Endothelial cell of umbilical vein (primary cell): ENCODE results near the gene RYR2. TPM values are rescaled to one million over a fixed set of nuclear protein-coding genes. Genes with fewer than 3 reads are reported as not detected.

ENCODE experiments used
- BruUV-seq: library from RNA; stranded (reverse); fragments of 400-500 nt; replicated peaks from 2 replicates; lab custom pipeline; 2021; lab: Mats Ljungman, UMichigan
- CTCF ChIA-PET: fragments of 300-600, 350-600 bp; sonication (Branson Sonifier 250); formaldehyde crosslinking; loops from one replicate; lab custom pipeline; 2021; ENCODE audit warnings: antibody characterized with exemption, inconsistent platforms; lab: Charles Lee
- POLR2A ChIA-PET: fragments of 300-600, 350-600 bp; sonication (Branson Sonifier 250); formaldehyde crosslinking; loops from one replicate; lab custom pipeline; 2021; ENCODE audit warnings: antibody characterized with exemption, inconsistent platforms; lab: Charles Lee
- DNase-seq: peaks from one replicate; pipeline ENCODE4 v3.0.0-alpha.2; 2011; ENCODE audit warnings: low read depth, low spot score
- FAIRE-seq: peaks from 2 replicates; lab custom pipeline; 2011; peaks lifted over from hg19 to GRCh38; lab: Jason Lieb, UNC
- H2AFZ ChIP-seq: 2 replicates; pipeline ENCODE4 v1.6.0; 2012; ENCODE audit warnings: low read depth, low read length, control low read depth, inconsistent platforms
- H3K27ac ChIP-seq: 2 replicates; pipeline ENCODE4 v1.5.1; 2011; ENCODE audit warnings: low read depth, mild to moderate bottlenecking, control low read depth, low read length, moderate library complexity; ENCODE audit not compliant: insufficient read depth
- H3K27me3 ChIP-seq, 2 experiments: 2 replicates each; pipeline versions ENCODE4 v1.6.0 to v1.6.1; 2011; ENCODE audit warnings: low read length in 2 of 2, mixed read lengths in 1 of 2; ENCODE audit not compliant: control insufficient read depth in 2 of 2, insufficient read depth in 2 of 2
- H3K36me3 ChIP-seq, 2 experiments: 2 replicates in 1 of 2; 3 replicates in 1 of 2; pipeline ENCODE4 v1.5.1; 2011; ENCODE audit warnings: low read length in 2 of 2, mild to moderate bottlenecking in 1 of 2, moderate library complexity in 1 of 2; ENCODE audit not compliant: control insufficient read depth in 2 of 2, insufficient read depth in 2 of 2; ENCODE audit errors: extremely low read depth in 1 of 2
- H3K4me1 ChIP-seq: 3 replicates; pipeline ENCODE4 v1.5.1; 2011; ENCODE audit warnings: mild to moderate bottlenecking, low read length; ENCODE audit not compliant: control insufficient read depth, insufficient read depth; ENCODE audit errors: extremely low read depth
- H3K4me2 ChIP-seq: 2 replicates; pipeline ENCODE4 v1.6.1; 2011; ENCODE audit warnings: low read length, control low read depth, mixed read lengths; ENCODE audit not compliant: insufficient read depth
- H3K4me3 ChIP-seq, 3 experiments: fragments of 200-600 bp in 1 of 3; sonication (generic), shearing (Covaris generic) in 1 of 3; replicated peaks in 1 of 3; 2 replicates each; pipeline ENCODE4 v1.5.1; 2011 to 2016; ENCODE audit warnings: control low read depth in 3 of 3, low read length in 3 of 3, mild to moderate bottlenecking in 2 of 3, inconsistent platforms in 1 of 3, low read depth in 1 of 3, moderate library complexity in 1 of 3; ENCODE audit not compliant: insufficient read depth in 1 of 3
- H3K79me2 ChIP-seq: 2 replicates; pipeline ENCODE4 v1.6.0; 2012; ENCODE audit warnings: low read length, inconsistent platforms; ENCODE audit not compliant: control insufficient read depth, insufficient read depth
- H3K9ac ChIP-seq: replicated peaks from 2 replicates; pipeline ENCODE3; 2011; ENCODE audit warnings: low read length, control low read depth; ENCODE audit not compliant: insufficient read depth; ENCODE audit errors: extremely low read depth
- H3K9me1 ChIP-seq: replicated peaks from 3 replicates; pipeline ENCODE4 v1.6.0; 2011; ENCODE audit warnings: mild to moderate bottlenecking, low read length; ENCODE audit not compliant: control insufficient read depth, insufficient read depth; ENCODE audit errors: extremely low read depth
- H3K9me3 ChIP-seq: replicated peaks from 2 replicates; pipeline ENCODE4 v1.5.1; 2012; ENCODE audit warnings: low read length, inconsistent platforms; ENCODE audit not compliant: control insufficient read depth, insufficient read depth
- H4K20me1 ChIP-seq: replicated peaks from 2 replicates; pipeline ENCODE3; 2011; ENCODE audit warnings: mild to moderate bottlenecking, low read length; ENCODE audit not compliant: control insufficient read depth, insufficient read depth; ENCODE audit errors: extremely low read depth
- EZH2 ChIP-seq: IDR thresholded peaks from 2 replicates; pipeline ENCODE4 v1.6.1; 2012; ENCODE audit warnings: borderline replicate concordance, low read depth, mild to moderate bottlenecking, moderate library complexity, low read length, inconsistent platforms; ENCODE audit not compliant: severe bottlenecking
- FOS ChIP-seq: IDR thresholded peaks from 2 replicates; pipeline ENCODE4 v1.6.1; 2011; ENCODE audit warnings: mild to moderate bottlenecking, low read length, moderate library complexity, borderline replicate concordance; ENCODE audit not compliant: insufficient read depth
- GATA2 ChIP-seq: IDR thresholded peaks from 2 replicates; pipeline ENCODE4 v1.7.0; 2011; ENCODE audit warnings: low read depth, mild to moderate bottlenecking, moderate library complexity, mixed read lengths, low read length; ENCODE audit not compliant: insufficient read length, insufficient read depth
- JUN ChIP-seq: IDR thresholded peaks from 2 replicates; pipeline ENCODE4 v1.6.1; 2011; ENCODE audit warnings: borderline replicate concordance, low read depth; ENCODE audit not compliant: insufficient read length, insufficient read depth
- MAX ChIP-seq: IDR thresholded peaks from 2 replicates; pipeline ENCODE4 v1.6.1; 2011; ENCODE audit not compliant: insufficient read depth, insufficient read length
- MYC ChIP-seq: IDR thresholded peaks from one replicate; pipeline ENCODE4 v1.6.1; 2011; ENCODE audit warnings: mild to moderate bottlenecking, low read depth, low read length
- POLR2A ChIP-seq: IDR thresholded peaks from 2 replicates; pipeline ENCODE4 v1.6.1; 2012; ENCODE audit warnings: low read depth, mild to moderate bottlenecking, control low read depth, low read length
- dilution Hi-C: fragments of 300-500 bp; cut with MboI; formaldehyde crosslinking; loops from one replicate; pipeline ENCODE4 v1.15.0; 2019; ENCODE audit warnings: low sequenced_read_pairs; ENCODE audit not compliant: extremely low pct_ligation_motif_present
- intact Hi-C: fragments of 100-400 bp; cut with micrococcal nuclease; formaldehyde crosslinking; loops from one replicate; pipeline ENCODE4 v1.10.0; 2022
- polyA plus RNA-seq, 4 experiments: library from polyadenylated mRNA; depleted of rRNA in 3 of 4; stranded (reverse) in 3 of 4; unstranded in 1 of 4; fragments of >200 nt; gene quantifications; 2 replicates each; pipeline versions ENCODE4 v1.2.1 to v1.2.3, GENCODE V29; 2011 to 2012; ENCODE audit warnings: missing spikeins in 1 of 4
- total RNA-seq: library from RNA; stranded (reverse); gene quantifications from 2 replicates; pipeline ENCODE4 v1.2.3, GENCODE V29; 2021
- TF ChIP-seq, protein P1 (sequence below), 2 donors: IDR thresholded peaks; 1 replicate in 1 of 2; 2 replicates in 1 of 2; pipeline ENCODE4 v1.5.1; 2011; ENCODE audit warnings: low read length in 2 of 2, mild to moderate bottlenecking in 2 of 2, moderate library complexity in 2 of 2, control low read depth in 1 of 2, inconsistent platforms in 1 of 2, low read depth in 1 of 2; ENCODE audit not compliant: insufficient read depth in 1 of 2; ENCODE audit errors: extremely low read depth in 1 of 2

RYR2 gene
- total and polyA plus RNA-seq, 2 donors (not counting 3 experiments of a cell fraction or from before 2014, with no cell fraction given), result not detected

GRCh38 chr1:237867380-237867888 lies 825.5 kb downstream of the RYR2 start:
- no peaks in the 10 kb centered on the region for H3K4me1 ChIP-seq
- BruUV-seq, result no TSS peak
- POLR2A ChIA-PET, result no interaction called here
- dilution Hi-C loops, result no loop called here
- H3K79me2 ChIP-seq, result no peaks in the 10 kb centered on the region
- CTCF ChIA-PET, result no interaction called here
- H2AFZ ChIP-seq, result no peak overlapping the region
- no peak overlapping the region for H3K4me2 ChIP-seq
- H3K36me3 ChIP-seq, result no peaks in the 10 kb centered on the region
- no peaks in the 10 kb centered on the region for H3K27me3 ChIP-seq
- intact Hi-C loops, result no loop called here
- TF ChIP-seq JUN, result no peak
- TF ChIP-seq MAX, result no peak
- no peak for TF ChIP-seq GATA2
- TF ChIP-seq POLR2A, result no peak
- TF ChIP-seq MYC, result no peak
- TF ChIP-seq, protein P1, sequence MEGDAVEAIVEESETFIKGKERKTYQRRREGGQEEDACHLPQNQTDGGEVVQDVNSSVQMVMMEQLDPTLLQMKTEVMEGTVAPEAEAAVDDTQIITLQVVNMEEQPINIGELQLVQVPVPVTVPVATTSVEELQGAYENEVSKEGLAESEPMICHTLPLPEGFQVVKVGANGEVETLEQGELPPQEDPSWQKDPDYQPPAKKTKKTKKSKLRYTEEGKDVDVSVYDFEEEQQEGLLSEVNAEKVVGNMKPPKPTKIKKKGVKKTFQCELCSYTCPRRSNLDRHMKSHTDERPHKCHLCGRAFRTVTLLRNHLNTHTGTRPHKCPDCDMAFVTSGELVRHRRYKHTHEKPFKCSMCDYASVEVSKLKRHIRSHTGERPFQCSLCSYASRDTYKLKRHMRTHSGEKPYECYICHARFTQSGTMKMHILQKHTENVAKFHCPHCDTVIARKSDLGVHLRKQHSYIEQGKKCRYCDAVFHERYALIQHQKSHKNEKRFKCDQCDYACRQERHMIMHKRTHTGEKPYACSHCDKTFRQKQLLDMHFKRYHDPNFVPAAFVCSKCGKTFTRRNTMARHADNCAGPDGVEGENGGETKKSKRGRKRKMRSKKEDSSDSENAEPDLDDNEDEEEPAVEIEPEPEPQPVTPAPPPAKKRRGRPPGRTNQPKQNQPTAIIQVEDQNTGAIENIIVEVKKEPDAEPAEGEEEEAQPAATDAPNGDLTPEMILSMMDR (IDR thresholded peaks at IDR 0.05; ENCODE audit: extremely low read depth in 1 of 2, insufficient read depth in 1 of 2, low read depth in 1 of 2, low read length in 2 of 2), result no peak
- TF ChIP-seq FOS, result no peak
- TF ChIP-seq EZH2, result no peak
- no peak overlapping the region for H3K27ac ChIP-seq
- FAIRE-seq (no peak), DNase-seq (no peak)
- no peaks in the 10 kb centered on the region for H3K9me3 ChIP-seq
- no peaks in the 10 kb centered on the region for H4K20me1 ChIP-seq
- H3K4me3 ChIP-seq, result no peak overlapping the region
- no peak overlapping the region for H3K9ac ChIP-seq
- H3K9me1 ChIP-seq, result no peaks in the 10 kb centered on the region
